Measurements from ENCODE around the gene DIP2B. TPM values are rescaled to one million over a fixed set of nuclear protein-coding genes. Genes with fewer than 3 reads are reported as not detected.

The DIP2B gene
- total RNA-seq, 3 donors from 2014 or later (not counting 1 experiment from before 2014, with no cell fraction given): 17.2 to 23.2 (median 22.2) TPM

- WGBS (ENCODE audit: insufficient coverage): 100% methylated on average over 1 of the region's 1 CpG
- H3K27ac Mint-ChIP-seq: no peak overlapping the region
- H3K27me3 Mint-ChIP-seq (ENCODE audit: low read depth in 2 of 2): no peaks in the 10 kb centered on the region
Observed at GRCh38 chr12:50685641-50686040, 180.9 kb downstream of the DIP2B start.

DNA sequence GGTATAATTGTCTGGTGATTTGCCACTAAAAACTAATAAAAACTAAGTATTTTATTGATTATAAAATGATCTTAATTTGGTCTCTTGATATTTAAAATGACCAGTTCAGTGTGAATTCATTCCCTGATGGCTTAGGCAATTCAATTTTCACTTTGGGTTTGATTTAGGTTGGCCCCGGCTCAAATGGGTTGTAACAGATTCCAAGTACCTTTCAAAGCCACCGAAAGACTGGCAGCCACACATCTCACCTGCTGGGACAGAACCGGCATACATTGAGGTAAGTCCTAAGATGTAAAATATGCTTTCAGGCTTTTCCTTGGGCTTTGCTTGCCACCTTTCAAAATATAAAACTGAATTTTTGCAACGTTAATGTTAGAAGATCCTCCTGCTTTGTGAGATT, 181.6 kb downstream of the DIP2B start:
- H3K27me3 ChIP-seq (ENCODE audit: control insufficient read depth, insufficient read depth, low read length): no peaks in the 10 kb centered on the region
- H3K9me3 Mint-ChIP-seq: no peaks in the 10 kb centered on the region
- no peaks in the 10 kb centered on the region for H3K36me3 Mint-ChIP-seq
- no peak overlapping the region for H3K27ac Mint-ChIP-seq
- H3K4me3 Mint-ChIP-seq: no peak overlapping the region
- no peak overlapping the region for H3K4me3 ChIP-seq (ENCODE audit: low read length)
- no peaks in the 10 kb centered on the region for H3K9me3 ChIP-seq (ENCODE audit: control insufficient read depth, insufficient read depth, low read length)
- DNase-seq (no peak), ATAC-seq (no peak)
- H3K27me3 Mint-ChIP-seq (ENCODE audit: low read depth in 2 of 2): no peaks in the 10 kb centered on the region
- H3K4me1 ChIP-seq (ENCODE audit: control insufficient read depth, insufficient read depth, low read length): no peaks in the 10 kb centered on the region
- no peak for TF ChIP-seq CTCF (IDR thresholded peaks at IDR 0.05)
- H3K4me1 Mint-ChIP-seq: no peaks in the 10 kb centered on the region
- intact Hi-C loops (cut with micrococcal nuclease): no loop called here
- H3K27ac ChIP-seq (ENCODE audit: low read length): no peak overlapping the region
- 100% methylated on average over 3 of the region's 4 CpGs for WGBS (ENCODE audit: insufficient coverage)
- peaks cover 52% of the 10 kb centered on the region for H3K36me3 ChIP-seq (ENCODE audit: control insufficient read depth, insufficient read depth, low read length)

More at GRCh38 chr12:50685641-50686040, 180.9 kb downstream of the DIP2B start:
- intact Hi-C loops (cut with micrococcal nuclease): no loop called here
- no peaks in the 10 kb centered on the region for H3K27me3 ChIP-seq (ENCODE audit: control insufficient read depth, insufficient read depth, low read length)
- H3K36me3 ChIP-seq (ENCODE audit: control insufficient read depth, insufficient read depth, low read length): peaks cover 48% of the 10 kb centered on the region
- H3K9me3 Mint-ChIP-seq: no peaks in the 10 kb centered on the region
- no peak overlapping the region for H3K4me3 ChIP-seq (ENCODE audit: low read length)
- H3K27ac ChIP-seq (ENCODE audit: low read length): no peak overlapping the region
- no peaks in the 10 kb centered on the region for H3K9me3 ChIP-seq (ENCODE audit: control insufficient read depth, insufficient read depth, low read length)
- DNase-seq (no peak), ATAC-seq (no peak)
- H3K4me3 Mint-ChIP-seq: no peak overlapping the region
- no peak for TF ChIP-seq CTCF (IDR thresholded peaks at IDR 0.05)
- no peaks in the 10 kb centered on the region for H3K4me1 Mint-ChIP-seq
- no peaks in the 10 kb centered on the region for H3K4me1 ChIP-seq (ENCODE audit: control insufficient read depth, insufficient read depth, low read length)
- no peaks in the 10 kb centered on the region for H3K36me3 Mint-ChIP-seq

GRCh38 chr12:50686976-50687375, 182.2 kb downstream of the DIP2B start:
- intact Hi-C loops (cut with micrococcal nuclease): no loop called here
- no peaks in the 10 kb centered on the region for H3K4me1 Mint-ChIP-seq
- ATAC-seq: no peak
- H3K36me3 Mint-ChIP-seq: no peaks in the 10 kb centered on the region
- H3K4me3 Mint-ChIP-seq: no peak overlapping the region
- no peak for DNase-seq
- H3K9me3 Mint-ChIP-seq: no peaks in the 10 kb centered on the region
- H3K27ac Mint-ChIP-seq: no peak overlapping the region
- H3K4me1 ChIP-seq (ENCODE audit: control insufficient read depth, insufficient read depth, low read length): no peaks in the 10 kb centered on the region
- H3K9me3 ChIP-seq (ENCODE audit: control insufficient read depth, insufficient read depth, low read length): no peaks in the 10 kb centered on the region
- TF ChIP-seq CTCF (IDR thresholded peaks at IDR 0.05): no peak
- no peak overlapping the region for H3K4me3 ChIP-seq (ENCODE audit: low read length)
- no peaks in the 10 kb centered on the region for H3K27me3 ChIP-seq (ENCODE audit: control insufficient read depth, insufficient read depth, low read length)
- H3K36me3 ChIP-seq (ENCODE audit: control insufficient read depth, insufficient read depth, low read length): peaks cover 51% of the 10 kb centered on the region
- no peaks in the 10 kb centered on the region for H3K27me3 Mint-ChIP-seq (ENCODE audit: low read depth in 2 of 2)
- H3K27ac ChIP-seq (ENCODE audit: low read length): no peak overlapping the region
- WGBS (ENCODE audit: insufficient coverage): 97% methylated on average over 2 of the region's 2 CpGs

DNA sequence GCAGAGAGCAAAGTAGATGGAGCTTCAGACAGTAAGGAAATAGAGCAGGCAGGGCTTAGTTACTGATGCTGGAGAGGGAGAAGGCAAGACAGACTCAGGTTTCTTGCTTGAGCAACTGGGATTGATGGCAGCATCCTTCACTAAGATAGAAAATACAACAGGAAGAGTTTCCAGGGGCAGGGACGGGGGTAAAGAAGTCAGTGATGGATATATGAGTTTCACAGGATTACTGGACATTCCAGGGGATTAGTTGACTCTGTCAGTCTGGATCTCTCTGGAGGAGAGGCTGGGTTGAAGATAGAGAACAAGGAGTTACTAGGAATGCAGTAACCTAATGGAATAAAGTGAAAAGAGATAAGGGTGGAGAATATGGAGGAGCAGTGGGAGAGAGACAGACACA, 184.7 kb downstream of the DIP2B start:
- WGBS (ENCODE audit: insufficient coverage): 94% methylated on average over 1 of the region's 1 CpG
- no peak for TF ChIP-seq CTCF (IDR thresholded peaks at IDR 0.05)
- intact Hi-C loops (cut with micrococcal nuclease): no loop called here
- H3K27ac ChIP-seq (ENCODE audit: low read length): no peak overlapping the region
- H3K27me3 ChIP-seq (ENCODE audit: control insufficient read depth, insufficient read depth, low read length): no peaks in the 10 kb centered on the region
- Mint-ChIP-seq H3K36me3 (no peaks in the 10 kb centered on the region), H3K27me3 (ENCODE audit: low read depth in 2 of 2) (no peaks in the 10 kb centered on the region), H3K4me3 (no peak overlapping the region), H3K27ac (no peak overlapping the region), H3K9me3 (no peaks in the 10 kb centered on the region), H3K4me1 (no peaks in the 10 kb centered on the region)
- no peaks in the 10 kb centered on the region for H3K9me3 ChIP-seq (ENCODE audit: control insufficient read depth, insufficient read depth, low read length)
- no peaks in the 10 kb centered on the region for H3K4me1 ChIP-seq (ENCODE audit: control insufficient read depth, insufficient read depth, low read length)
- H3K4me3 ChIP-seq (ENCODE audit: low read length): no peak overlapping the region
- DNase-seq (no peak), ATAC-seq (no peak)
- peaks cover 57% of the 10 kb centered on the region for H3K36me3 ChIP-seq (ENCODE audit: control insufficient read depth, insufficient read depth, low read length)

Measured in natural killer cell (primary cell).